Cardiac muscle cell (in vitro differentiated cells and primary cell): ENCODE results near the gene KRTCAP2. TPM values are rescaled to one million over a fixed set of nuclear protein-coding genes. Genes with fewer than 3 reads are reported as not detected.

Experiments
- DNase-seq, 2 donors: peaks; one replicate each; pipeline versions ENCODE4 v3.0.0 to v3.0.0-alpha.2; 2010 to 2017; ENCODE audit warnings: low read depth in 1 of 2, low spot score in 1 of 2
- H3K27ac ChIP-seq: fragments of 200-600 bp; sonication (generic); 2 replicates; pipeline ENCODE4 v1.5.1; 2016
- H3K27me3 ChIP-seq: fragments of 200-600 bp; sonication (generic); 2 replicates; pipeline ENCODE4 v1.6.0; 2016; ENCODE audit warnings: control low read depth
- H3K36me3 ChIP-seq: fragments of 200-600 bp; sonication (generic); 2 replicates; pipeline ENCODE4 v1.5.1; 2016; ENCODE audit warnings: control low read depth
- H3K4me1 ChIP-seq: fragments of 200-600 bp; sonication (generic); 2 replicates; pipeline ENCODE4 v1.8.1; 2017; ENCODE audit warnings: low read depth, mild to moderate bottlenecking, mixed run types
- H3K4me3 ChIP-seq: fragments of 200-600 bp; sonication (generic); 2 replicates; pipeline ENCODE4 v1.5.1; 2016; ENCODE audit warnings: mild to moderate bottlenecking
- H3K9me3 ChIP-seq: fragments of 200-600 bp; sonication (generic); 2 replicates; pipeline ENCODE4 v1.5.1; 2017; ENCODE audit warnings: low read depth, mild to moderate bottlenecking, control low read depth
- CTCF ChIP-seq: IDR thresholded peaks from 2 replicates; pipeline ENCODE4 v1.5.1; 2012; ENCODE audit warnings: low read depth, mild to moderate bottlenecking, low read length
- polyA plus RNA-seq: library from polyadenylated mRNA; unstranded; fragments of >200 nt; fragmentation: Nextera tagmentation; extraction: Ambion mirVana; gene quantifications from 2 replicates; pipeline ENCODE4 v1.2.1, GENCODE V29; 2016
- total RNA-seq: library from RNA; depleted of rRNA; stranded (reverse); fragments of >200 nt; gene quantifications from 2 replicates; pipeline ENCODE4 v1.2.3, GENCODE V29; 2016

The KRTCAP2 gene
- total and polyA plus RNA-seq, 2 experiments from 2014 or later: 122 to 428 TPM

DNA sequence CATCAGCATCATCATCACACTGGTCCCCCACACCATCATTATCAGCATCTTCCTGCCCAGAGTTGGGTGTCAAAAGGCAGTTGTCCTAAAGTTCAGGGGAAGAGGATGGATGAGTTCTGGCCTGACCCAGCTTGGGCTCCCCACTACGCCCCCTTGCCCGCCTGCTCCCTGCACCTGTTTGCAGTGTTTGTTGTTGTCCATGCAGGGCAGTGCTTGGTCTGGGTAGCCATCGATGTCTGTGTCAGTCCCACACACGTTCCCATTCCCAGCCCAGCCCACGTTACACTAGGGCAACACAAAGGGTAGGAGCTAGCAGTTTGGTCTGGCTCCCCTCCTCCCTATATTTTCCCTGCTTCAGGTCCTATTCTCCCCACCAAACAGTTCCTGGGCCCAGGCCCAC is 27.8 kb upstream of the KRTCAP2 start:
- DNase-seq: no peak
- no peak for TF ChIP-seq CTCF
- no peak overlapping the region for H3K4me3 ChIP-seq
- no peaks in the 10 kb centered on the region for H3K4me1 ChIP-seq
- H3K36me3 ChIP-seq: peaks cover 4% of the 10 kb centered on the region
- H3K27me3 ChIP-seq: no peaks in the 10 kb centered on the region
- no peaks in the 10 kb centered on the region for H3K9me3 ChIP-seq
- no peak overlapping the region for H3K27ac ChIP-seq

DNA sequence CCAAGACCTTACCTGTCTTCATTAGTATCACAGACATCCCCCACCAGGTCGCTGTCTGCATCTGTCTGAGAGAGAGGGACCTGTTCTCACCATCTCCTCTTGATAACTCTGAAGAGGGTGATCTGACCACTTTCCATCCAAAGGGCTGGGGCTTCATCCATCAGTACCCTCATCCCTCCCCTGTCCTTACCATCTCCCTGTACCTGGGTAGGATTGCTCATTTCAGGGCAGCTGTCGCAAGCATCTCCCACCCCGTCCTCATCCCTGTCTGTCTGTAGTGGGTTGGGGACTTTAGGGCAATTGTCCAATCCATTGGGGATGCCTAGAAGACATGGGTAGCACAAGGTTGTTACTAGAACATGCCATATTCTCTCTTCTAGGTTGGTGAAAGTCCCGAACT is 26.7 kb upstream of the KRTCAP2 start:
- H3K27me3 ChIP-seq: no peaks in the 10 kb centered on the region
- H3K4me3 ChIP-seq: no peak overlapping the region
- peaks cover 4% of the 10 kb centered on the region for H3K4me1 ChIP-seq
- H3K27ac ChIP-seq: no peak overlapping the region
- peaks cover 4% of the 10 kb centered on the region for H3K36me3 ChIP-seq
- DNase-seq: no peak
- H3K9me3 ChIP-seq: no peaks in the 10 kb centered on the region
- TF ChIP-seq CTCF: no peak

DNA sequence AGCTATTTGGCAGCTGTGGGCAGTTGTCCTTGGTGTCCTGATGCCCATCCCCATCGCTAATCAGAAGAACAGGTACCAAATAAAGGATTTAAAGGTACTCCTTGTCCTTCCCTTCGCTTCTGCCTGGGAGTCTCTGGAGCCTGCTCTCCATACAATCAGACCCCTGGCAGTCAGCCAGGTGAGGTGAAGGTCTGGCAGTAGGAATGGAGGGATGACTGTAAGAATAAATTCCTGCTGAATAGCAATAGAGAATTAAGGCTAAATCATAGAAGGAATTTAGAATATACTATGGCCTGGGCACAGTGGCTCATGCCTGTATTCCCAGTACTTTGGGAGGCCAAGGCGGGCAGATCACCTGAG is 25.4 kb upstream of the KRTCAP2 start:
- Histone ChIP-seq H3K4me3 (no peak overlapping the region), H3K9me3 (no peaks in the 10 kb centered on the region), H3K36me3 (peaks cover 4% of the 10 kb centered on the region), H3K4me1 (peaks cover 7% of the 10 kb centered on the region), H3K27me3 (no peaks in the 10 kb centered on the region), H3K27ac (no peak overlapping the region)
- no peak for DNase-seq
- no peak for TF ChIP-seq CTCF

- DNase-seq: no peak
- H3K27ac ChIP-seq: no peak overlapping the region
These were observed 24.9 kb upstream of the KRTCAP2 start for GRCh38 chr1:155197901-155198546.

DNA sequence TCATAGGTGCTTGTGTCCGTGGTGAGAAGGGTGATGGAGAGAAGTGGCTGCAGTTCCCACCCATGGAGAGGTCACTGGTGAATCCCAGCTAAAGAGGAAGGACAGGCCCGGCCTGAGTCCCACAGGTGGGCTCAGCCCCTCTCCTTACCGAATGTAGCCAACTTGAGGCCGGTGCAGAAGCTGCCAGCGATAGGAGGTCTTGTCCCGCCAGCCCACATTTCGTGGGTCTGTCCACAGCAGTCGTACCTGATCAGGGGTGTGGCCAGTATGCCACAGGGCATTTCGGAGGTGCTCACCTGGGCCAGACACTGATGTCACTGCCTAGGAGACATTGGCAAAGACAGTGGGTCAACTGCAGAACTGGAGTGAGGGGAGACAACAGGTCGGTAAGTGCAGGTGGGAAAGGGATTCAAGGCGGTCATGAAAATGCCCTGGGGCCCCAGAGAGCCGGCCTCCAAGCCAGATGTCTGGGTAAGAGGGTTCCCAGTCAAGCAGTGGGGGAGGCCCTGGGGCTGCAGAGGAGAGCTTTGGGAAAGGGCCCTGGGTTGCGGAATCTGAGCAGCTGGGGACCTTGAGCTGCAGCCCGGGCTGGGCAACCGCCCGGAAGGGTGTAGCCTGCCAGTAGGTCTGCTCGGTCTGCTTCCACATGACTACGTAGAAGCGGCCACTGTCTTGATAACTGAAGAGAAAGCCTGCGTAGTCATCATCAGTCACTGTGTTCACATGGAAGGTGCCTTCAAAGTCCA is 24.0 kb upstream of the KRTCAP2 start:
- Histone ChIP-seq H3K27ac (no peak overlapping the region), H3K9me3 (no peaks in the 10 kb centered on the region), H3K4me1 (peaks cover 11% of the 10 kb centered on the region), H3K27me3 (no peaks in the 10 kb centered on the region), H3K4me3 (no peak overlapping the region), H3K36me3 (peaks cover 4% of the 10 kb centered on the region)
- no peak for TF ChIP-seq CTCF
- no peak for DNase-seq

More at GRCh38 chr1:155197901-155198546, 24.9 kb upstream of the KRTCAP2 start:
- peaks cover 11% of the 10 kb centered on the region for H3K4me1 ChIP-seq
- H3K9me3 ChIP-seq: no peaks in the 10 kb centered on the region
- no peak for TF ChIP-seq CTCF
- no peaks in the 10 kb centered on the region for H3K27me3 ChIP-seq
- no peak overlapping the region for H3K4me3 ChIP-seq
- H3K36me3 ChIP-seq: peaks cover 4% of the 10 kb centered on the region
